Heart left ventricle (tissue), 13 donors: Measurements from ENCODE around the gene AKAP6.

ENCODE experiments used
- POLR2A ChIP-seq, 2 donors: fragments of 450-650 bp; IDR thresholded peaks; one replicate each; pipeline ENCODE4 v1.6.1; 2017; ENCODE audit warnings: antibody characterized with exemption in 2 of 2, mild to moderate bottlenecking in 2 of 2, moderate library complexity in 2 of 2
- TF ChIP-seq, protein P1 (sequence below), 12 donors: fragments of 200-600 bp; sonication (generic) in 4 of 12; IDR thresholded peaks; one replicate each; pipeline versions ENCODE4 v1.5.0 to v1.8.0; 2018 to 2022; ENCODE audit warnings: antibody characterized with exemption in 12 of 12, mild to moderate bottlenecking in 5 of 12
- donor health status: ischemic (EF 13 %, LVEDD 7.1; RV severe dilation, severe dysfunction).
- donor health status: DM: no; HTN: yes; CAD: no.
- donor health status: DM: no; HTN: no; CAD: no.
- donor health status: ischemic (EF 25% LVEDD 6.9; RV normal size, moderate dysfunction).
- donor health status: ischemic (EF 25% LVEDD 5.7; RV mildly dilated, moderate dysfunction).
- donor health status: ischemic (EF 35%, LVEDD 5.7; RV mildly dilated, moderate dysfunction).
- donor health status: nonischemic (EF 11% LVEDD 7.7; RV severe dilation, severe dysfunction).
- donor health status: DM: yes; HTN: yes; CAD: no.
- donor health status: PGD.
- donor health status: ischemic (EF 29% LVEDD 5.4; RV normal size, mild dysfunction).
- donor health status: nonischemic (EF 23%, LVEDD 6.1; RV moderate dilation, normal function).

GRCh38 chr14:32774214-32774613 is 445.1 kb downstream of the AKAP6 start:
- TF ChIP-seq POLR2A (IDR thresholded peaks at IDR 0.05) = no peak
- TF ChIP-seq, protein P1, sequence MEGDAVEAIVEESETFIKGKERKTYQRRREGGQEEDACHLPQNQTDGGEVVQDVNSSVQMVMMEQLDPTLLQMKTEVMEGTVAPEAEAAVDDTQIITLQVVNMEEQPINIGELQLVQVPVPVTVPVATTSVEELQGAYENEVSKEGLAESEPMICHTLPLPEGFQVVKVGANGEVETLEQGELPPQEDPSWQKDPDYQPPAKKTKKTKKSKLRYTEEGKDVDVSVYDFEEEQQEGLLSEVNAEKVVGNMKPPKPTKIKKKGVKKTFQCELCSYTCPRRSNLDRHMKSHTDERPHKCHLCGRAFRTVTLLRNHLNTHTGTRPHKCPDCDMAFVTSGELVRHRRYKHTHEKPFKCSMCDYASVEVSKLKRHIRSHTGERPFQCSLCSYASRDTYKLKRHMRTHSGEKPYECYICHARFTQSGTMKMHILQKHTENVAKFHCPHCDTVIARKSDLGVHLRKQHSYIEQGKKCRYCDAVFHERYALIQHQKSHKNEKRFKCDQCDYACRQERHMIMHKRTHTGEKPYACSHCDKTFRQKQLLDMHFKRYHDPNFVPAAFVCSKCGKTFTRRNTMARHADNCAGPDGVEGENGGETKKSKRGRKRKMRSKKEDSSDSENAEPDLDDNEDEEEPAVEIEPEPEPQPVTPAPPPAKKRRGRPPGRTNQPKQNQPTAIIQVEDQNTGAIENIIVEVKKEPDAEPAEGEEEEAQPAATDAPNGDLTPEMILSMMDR (IDR thresholded peaks at IDR 0.05) = no peak
